22Rv1 (cell line): ENCODE results near the gene PALM.

Experiments used
- ZFX ChIP-seq: fragments of 450-650 bp; IDR thresholded peaks from 2 replicates; pipeline ENCODE4 v1.6.1; 2017; ENCODE audit warnings: antibody characterized with exemption, borderline replicate concordance
- TF ChIP-seq, protein P1 (sequence below): fragments of 450-650 bp; IDR thresholded peaks from 2 replicates; pipeline ENCODE4 v1.5.1; 2017; ENCODE audit warnings: mild to moderate bottlenecking

DNA sequence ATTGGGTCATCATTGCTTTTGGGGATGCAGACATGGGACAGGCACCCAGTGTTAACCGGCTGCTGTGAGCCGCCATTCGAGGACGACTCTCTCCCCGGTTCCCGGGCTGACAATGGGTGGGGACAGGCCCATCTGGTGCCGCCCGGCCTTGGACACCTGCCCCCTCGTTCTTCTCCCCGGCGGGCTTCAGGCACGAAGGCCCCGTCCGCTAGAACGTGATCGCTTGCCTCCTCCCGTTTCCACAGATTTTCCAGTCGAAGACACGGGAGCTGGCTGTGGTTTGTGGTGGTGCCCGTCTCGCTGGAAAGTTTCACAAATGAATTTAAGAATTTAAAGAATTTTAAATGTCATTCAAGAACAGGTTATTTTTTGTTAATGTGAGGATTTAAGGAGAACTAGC, 2.0 kb downstream of the PALM start:
- TF ChIP-seq, protein P1, sequence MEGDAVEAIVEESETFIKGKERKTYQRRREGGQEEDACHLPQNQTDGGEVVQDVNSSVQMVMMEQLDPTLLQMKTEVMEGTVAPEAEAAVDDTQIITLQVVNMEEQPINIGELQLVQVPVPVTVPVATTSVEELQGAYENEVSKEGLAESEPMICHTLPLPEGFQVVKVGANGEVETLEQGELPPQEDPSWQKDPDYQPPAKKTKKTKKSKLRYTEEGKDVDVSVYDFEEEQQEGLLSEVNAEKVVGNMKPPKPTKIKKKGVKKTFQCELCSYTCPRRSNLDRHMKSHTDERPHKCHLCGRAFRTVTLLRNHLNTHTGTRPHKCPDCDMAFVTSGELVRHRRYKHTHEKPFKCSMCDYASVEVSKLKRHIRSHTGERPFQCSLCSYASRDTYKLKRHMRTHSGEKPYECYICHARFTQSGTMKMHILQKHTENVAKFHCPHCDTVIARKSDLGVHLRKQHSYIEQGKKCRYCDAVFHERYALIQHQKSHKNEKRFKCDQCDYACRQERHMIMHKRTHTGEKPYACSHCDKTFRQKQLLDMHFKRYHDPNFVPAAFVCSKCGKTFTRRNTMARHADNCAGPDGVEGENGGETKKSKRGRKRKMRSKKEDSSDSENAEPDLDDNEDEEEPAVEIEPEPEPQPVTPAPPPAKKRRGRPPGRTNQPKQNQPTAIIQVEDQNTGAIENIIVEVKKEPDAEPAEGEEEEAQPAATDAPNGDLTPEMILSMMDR: no peak
- TF ChIP-seq ZFX: no peak
